GM18499 (cell line): ENCODE results near the gene CTNND2.
"Not testable (repeated sequence)": the region's sequence is repeated elsewhere in the genome, so short reads cannot be mapped to it uniquely, and the experiment has no call there.

Source experiments
- ATAC-seq: cut with Tn5 transposase; IDR thresholded peaks from one replicate; pipeline ENCODE4 v1.9.1; 2021; ENCODE audit warnings: moderate number of reproducible peaks; ENCODE audit not compliant: insufficient read depth, unreplicated experiment

The CTNND2 gene

DNA sequence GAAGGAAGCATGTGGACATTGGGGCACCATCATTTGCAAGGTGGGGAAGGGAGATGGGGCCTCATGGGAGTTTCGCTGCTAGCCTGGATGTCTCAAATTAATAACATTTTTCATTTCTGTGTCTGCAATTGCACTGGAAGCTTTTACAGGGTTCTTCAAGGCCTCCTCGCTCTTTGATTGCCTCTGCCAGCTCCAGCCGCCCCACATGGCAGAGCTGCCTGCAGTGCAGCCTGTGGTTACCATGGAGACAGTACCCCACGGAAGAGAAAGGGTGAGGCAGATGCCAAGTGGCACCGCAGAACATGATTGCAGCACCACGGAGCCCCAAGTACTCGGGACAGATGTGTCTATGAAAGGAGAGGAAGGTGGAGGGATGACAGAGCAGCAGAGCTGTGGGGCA, 25.4 kb downstream of the CTNND2 start:
- no peak for ATAC-seq

DNA sequence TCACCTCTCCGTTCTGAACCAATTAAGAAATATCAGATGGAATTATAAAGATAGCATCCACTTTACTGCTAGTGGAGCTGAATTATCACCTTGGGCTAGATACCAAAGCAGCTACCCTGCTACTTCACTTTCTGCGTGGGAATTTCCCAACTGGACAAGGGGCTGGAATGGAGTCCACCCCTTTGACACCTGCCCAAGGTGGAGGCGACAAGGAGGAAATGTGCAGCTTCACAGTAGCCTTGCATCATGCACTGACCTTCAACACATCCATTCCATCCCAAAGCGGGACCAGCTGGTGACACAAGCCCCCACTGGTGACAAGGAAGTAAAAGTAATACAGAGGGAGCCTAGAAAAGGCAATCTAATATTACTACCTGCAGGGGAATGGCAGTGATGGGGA, 30.7 kb downstream of the CTNND2 start:
- ATAC-seq: no peak

DNA sequence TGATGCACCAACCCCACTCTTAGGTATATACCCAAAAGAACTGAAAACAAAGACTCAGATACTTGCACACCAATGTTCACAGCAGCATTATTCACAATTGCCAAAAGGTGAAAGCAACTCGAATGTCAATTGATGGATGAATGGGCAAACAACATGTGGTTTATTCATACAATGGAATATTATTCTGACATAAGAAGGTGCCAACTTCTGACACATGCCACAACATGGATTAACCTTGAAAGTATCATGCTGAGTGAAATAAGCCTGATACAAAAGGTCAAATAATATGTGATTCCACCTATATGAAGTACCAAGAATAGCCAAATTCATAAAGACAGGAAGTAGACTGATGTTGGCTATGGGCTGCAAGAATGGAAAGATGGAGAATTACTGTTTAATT, 35.0 kb downstream of the CTNND2 start:
- ATAC-seq: no peak

DNA sequence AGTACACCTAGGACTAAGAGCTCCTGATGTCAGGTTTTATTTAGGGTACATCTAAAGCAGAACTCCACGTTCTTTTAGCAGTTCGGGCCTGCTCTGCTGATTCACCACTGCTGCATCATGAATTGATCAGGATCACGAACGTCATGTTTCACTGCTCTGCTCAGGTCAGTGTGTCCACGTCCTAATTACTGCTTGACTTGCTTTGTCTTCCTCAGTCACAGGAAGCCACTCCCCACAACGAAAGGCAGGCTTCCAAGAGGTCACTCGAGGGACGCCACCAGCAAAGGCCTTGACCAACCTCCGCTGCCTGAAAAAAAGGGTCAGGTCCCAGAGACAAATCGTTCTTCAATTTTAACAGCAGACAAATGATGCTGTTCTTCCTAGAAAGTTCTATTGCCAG, 40.3 kb downstream of the CTNND2 start:
- no peak for ATAC-seq

DNA sequence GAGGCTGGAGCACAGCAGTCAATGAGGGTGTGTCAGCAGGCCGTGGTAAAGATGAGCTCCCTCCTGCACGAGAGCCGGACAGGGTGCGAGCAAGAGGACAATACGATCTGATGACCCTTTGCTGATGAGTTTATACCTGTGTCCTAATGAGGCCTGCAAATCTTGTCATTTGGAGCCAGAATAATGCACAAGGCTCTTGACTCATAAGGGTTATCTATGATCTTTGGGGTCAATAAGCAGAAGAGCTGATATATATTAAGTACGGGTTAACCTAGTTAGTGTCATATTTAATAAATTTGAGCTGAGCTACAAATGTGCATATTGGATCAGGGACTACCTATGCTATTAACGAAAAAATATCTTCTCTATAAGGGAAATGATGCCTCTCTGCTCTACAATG, 46.9 kb downstream of the CTNND2 start:
- ATAC-seq: no peak

DNA sequence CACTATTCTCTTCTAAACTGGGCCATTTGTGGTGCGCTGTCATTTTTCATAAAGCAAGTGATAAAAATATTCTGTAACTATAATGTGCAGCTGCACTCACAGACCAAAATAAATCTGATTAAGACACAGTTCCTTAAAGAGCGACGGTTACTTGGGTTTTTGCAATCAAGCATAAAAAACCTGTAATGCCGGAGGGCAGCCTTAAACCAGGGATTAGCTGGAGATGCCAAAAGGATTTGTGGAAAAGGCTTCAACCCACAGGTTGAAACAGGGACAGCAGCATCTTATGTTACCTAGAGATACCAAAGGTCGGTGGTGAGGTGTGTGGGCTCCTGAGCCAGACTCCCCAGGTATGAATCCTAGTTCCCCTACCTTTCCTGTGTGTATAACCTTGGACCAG, 49.3 kb downstream of the CTNND2 start:
- ATAC-seq: no peak

DNA sequence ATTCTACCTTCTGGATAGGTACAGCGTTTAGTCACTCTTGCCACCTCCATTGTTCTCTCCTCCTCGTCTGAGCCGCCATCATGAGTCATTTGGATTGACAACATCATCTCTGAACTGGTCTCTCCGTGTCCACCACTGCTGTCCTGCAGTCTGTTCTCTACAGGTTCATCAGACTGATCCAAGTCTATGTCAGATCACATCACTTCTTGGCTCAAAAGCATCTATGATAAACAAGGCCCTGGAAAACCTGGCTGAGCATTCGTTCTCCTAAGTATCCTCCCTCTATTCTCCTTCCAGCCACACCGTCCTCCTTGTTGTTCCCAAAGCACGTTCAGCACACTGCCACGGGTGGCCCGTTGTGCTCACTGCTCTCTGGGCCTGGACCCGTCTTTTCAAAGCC, 50.5 kb downstream of the CTNND2 start:
- ATAC-seq: no peak

DNA sequence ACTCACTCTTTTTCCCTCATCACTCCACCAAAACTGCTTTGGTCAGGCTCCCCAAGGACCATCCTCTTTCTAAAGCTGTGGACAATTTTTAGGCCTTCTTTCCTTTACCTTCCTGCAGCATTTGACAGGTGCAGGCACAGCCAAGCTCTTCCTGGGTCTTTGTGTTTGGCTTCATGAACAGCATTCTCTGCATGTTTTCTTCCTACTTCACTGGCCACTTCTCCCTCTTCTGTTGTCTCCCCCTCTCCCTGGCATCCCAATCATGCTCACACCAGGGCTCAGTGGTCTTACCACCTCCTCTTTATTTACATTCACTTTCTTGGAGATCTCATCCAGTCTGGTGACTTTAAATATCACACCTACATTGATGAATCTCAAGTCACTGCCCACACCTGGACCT, 51.1 kb downstream of the CTNND2 start:
- ATAC-seq: no peak

DNA sequence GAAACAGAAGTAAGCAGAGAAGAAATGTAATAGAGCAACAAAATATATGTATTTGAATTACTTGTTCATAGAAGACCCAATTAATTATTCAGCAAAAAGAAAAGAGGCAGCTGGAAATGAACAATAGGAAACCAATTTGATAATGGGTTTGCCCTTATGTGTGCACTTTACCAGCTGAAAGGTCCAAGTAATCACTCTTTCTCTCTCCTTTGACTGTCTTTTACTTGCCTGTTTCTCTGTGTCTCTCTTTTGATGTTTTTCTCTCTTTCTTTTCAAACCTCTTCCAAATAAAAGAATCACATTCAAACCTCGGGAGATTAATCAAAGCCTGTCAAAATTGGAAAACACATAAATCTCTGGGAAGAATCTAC, 51.5 kb downstream of the CTNND2 start:
- ATAC-seq: no peak

DNA sequence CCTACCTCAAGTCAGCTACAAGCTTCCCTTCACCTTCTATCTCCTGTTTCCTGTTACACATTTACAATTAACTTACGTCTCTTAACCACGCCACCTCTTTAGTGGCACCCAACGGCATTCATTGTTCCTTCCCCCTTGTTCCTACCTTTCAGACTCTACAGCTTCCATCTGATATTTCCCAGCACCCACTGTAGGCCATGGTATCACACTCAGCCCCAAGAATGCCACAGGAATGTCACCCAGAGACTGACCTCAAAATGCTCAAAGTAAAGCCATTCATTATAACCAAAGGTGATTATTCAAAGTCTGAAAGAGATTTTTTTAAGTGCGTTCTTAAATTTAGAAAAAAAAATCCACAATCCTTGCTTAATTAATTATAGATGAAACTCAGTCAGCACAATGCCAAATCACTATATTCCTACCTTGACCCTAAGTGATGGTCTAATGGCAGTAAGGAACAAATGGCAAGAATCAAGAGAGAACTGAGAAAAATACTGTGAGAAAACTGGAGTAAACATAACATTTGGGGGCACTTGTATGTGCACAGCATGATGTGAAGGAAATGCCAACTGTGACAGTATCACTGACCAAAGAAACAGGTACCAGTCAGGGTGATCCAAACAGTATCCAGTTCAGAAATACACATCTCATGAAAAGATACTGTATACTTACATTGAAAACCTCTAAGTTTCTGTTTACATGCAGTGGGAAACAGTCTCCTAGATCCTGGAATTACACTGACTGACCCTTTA, 52.1 kb downstream of the CTNND2 start:
- no peak for ATAC-seq

DNA sequence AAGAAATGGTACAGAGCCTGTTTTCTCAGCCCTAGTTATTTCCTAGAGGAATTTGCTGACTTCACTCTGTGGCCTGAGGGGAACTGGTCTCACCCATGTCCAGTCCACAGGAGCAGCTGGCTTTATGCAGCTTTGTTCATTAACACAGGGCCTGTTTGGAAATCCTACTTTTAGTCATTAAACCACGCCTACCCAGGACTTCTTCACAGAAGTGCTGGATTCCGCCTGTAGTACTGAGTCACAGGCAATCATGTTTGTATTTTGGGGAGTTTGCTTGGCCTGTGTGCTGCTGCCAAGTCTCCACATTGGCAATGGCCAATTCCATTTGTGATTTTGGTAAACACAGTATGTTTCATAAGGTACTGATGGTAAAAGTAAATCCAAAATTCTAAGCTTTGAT, 52.8 kb downstream of the CTNND2 start:
- ATAC-seq: no peak

DNA sequence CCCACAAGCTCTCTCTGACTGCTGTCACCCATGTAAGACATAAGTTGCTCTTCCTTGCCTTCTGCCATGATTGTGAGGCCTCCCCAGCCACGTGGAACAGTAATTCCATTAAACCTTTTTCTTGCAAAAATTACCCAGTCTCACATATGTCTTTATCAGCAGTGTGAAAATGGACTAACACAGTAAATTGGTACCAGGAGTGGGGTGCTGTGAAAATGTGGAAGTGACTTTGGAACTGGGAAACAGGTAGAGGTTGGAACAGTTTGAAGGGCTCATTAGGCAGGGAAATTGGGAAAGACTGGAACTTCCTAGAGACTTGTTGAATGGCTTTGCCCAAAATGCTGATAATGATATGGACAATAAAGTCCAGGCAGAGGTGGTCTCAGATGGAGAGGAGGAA, 75.7 kb downstream of the CTNND2 start:
- not testable (repeated sequence) for ATAC-seq

DNA sequence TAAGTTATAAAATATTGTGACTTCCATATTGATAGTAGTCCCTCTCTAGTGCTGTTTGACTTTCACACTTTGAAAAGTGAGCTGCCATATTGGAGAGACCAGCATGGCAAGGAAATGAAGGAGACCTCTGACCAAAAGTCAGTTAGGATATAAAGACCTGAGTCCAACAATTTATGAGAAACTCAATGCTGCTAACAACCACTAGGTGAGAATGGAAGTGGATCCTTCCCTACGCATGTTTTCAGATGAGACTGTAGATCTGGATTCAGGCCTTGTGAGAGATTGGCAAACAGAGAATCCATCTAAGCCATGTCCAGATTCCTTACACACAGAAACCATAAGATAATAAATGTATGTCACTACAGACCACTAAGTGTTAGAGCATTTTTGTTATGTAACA, 81.6 kb downstream of the CTNND2 start:
- ATAC-seq: no peak

DNA sequence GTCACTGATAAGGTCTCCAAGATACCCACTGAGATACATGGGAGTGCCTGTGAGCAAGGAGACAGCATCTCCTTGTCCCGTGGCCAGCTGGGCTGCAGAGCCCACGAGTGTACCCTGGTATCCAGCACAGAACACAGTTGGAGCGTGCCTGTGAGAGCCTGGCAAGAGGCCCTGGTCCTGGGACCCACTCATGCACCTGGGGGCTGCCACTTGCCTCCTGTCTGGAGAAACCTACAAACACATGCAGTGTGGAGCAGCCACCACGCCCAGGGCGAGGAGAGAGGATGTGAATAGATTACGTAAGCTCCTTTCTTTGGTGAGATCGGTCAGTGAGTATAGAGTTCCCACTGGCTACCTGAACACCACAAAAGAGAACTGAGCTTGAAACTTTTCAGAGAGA, 88.3 kb downstream of the CTNND2 start:
- ATAC-seq: no peak

DNA sequence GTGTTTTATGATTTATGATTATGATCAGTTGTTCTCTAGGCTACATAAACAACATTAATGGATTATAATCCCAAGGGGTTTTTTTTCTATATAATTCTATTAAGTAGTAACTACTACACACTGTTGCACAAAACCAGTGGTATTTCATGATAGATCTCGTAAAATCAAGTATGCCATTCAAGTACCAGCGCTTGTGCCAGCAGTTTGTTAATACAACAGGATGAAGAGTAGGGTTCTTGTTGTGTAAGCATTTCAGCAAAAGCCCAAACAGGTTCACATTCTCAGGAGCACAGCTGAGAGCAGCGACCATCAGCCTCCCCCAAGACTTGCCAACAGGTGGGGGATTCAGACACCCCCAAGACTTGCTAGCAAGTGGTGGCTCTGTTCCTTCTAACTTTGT, 88.8 kb downstream of the CTNND2 start:
- ATAC-seq: no peak

DNA sequence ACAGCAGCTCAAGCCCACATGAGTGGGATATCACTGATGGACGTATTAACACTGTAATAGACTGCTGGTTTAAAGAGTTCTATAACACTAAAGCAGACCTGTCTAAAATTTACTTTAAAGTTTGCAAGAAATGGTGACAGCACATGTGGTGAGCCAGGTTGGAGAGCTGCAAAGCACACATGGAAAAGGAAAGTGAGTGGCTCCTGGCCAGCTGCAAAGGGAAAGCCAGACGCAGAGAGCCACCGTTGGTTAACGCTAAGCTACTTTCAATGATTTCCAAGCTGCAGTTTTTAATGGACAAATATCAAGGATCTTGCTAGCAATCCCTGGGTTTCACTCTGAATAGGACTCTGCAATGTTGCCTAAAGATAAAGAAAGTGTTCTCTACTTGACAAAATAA, 89.9 kb downstream of the CTNND2 start:
- ATAC-seq: no peak

DNA sequence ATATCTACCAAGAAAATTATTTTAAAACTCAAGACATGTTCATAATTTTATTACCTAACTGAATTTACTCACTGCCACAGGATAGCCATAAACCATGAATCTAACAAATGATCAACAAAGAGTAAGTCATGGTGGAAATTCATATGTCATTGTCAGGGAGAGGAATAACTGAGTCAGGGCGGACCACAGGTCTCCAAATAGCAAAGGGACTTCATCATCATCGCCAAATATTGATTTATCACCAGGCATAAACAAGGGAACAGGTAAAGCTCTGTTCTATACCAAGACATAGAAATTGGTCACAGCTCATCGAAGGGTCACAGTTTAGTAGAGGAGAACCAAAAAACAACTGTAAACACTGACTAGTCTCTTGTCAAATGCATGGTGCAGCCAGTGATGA, 94.8 kb downstream of the CTNND2 start:
- no peak for ATAC-seq

DNA sequence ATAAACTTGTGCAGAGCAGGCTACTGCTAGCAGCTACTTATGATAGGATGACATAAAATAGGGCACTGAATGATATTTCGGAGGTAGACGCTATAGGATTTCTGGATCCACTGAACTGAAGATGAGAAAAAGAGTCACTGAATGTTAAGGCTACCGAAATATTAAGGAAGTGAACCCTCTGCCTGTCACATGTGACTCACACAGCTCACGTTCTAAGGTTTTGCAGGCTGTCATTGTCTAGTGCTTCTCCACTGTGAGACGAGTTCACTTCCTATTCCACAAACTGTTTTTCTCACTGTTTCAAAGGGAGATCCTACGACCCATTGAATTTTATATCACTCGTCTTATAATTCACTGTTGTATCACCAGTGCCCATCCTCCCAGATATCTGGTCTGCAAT, 100.8 kb downstream of the CTNND2 start:
- no peak for ATAC-seq

DNA sequence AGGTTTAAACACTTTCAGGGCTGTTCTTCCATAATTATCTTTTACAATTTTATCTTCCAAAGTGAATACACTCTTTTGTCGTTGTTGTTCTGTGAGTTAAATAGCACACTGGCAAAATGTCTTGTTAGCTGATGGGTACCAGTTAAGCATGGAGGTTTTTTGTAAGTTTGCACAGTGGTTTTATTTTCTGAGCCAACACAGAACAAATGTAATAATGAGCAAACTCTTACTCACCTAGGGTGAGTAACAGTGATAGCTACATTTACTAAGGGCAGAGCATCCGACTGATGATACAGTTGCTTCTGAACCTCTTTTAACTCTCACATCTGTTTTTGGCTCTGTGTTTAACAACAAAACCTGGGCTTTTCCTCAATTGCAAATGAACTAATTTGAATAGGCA, 103.2 kb downstream of the CTNND2 start:
- no peak for ATAC-seq

DNA sequence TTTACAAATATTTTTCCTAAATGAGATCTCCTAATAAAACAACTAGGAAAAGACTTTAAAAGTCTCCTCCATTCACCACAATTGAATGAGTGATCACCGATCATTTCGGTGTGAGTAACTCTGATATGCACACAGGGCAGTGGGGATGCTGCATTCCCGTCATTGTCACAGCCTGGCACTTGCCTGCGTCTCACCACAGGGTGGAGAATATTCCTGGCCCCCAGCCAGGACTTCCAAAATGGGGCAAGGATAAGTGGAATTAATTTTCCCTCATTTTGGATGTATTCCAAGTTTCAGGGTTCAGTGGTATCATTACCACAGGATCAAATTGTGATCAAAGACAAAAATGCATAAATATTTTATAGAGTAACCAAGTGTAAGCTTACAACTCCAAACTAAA, 107.1 kb downstream of the CTNND2 start:
- no peak for ATAC-seq

DNA sequence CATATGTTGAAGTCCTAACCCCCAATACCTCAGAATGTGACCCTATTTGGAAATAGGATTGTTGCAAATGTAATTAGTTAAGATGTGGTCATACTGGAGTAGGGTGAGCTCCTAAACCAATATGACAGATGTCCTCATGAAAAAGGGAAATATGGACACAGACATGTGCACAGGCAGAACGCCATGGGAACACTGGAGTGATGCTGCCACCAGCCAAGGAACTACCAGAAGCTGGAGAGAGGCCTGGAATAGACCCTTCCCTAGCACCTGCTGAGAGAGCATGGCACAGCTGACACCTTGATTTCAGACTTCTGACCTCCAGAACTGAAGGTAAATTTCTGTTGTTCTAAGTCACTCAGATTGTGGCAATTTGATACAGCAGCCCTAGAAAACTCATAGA, 110.8 kb downstream of the CTNND2 start:
- no peak for ATAC-seq

DNA sequence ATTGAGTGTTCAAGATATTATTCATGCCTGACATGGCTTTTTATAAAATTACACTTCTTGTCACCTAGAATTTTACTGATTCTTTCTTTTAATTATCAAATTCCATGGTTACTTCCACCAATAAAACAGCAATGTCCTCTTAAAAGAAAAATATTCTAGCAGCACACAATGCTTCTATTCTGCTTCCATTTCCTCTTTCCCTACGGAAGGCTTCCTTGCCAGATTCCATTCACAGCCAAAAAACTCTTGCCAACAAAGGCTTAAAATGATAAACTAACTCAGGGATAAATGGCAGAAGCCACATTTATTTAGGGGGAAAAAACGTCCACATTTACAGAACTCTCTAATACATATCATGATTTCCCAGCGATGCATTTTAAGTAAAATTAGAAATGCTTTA, 111.6 kb downstream of the CTNND2 start:
- no peak for ATAC-seq

DNA sequence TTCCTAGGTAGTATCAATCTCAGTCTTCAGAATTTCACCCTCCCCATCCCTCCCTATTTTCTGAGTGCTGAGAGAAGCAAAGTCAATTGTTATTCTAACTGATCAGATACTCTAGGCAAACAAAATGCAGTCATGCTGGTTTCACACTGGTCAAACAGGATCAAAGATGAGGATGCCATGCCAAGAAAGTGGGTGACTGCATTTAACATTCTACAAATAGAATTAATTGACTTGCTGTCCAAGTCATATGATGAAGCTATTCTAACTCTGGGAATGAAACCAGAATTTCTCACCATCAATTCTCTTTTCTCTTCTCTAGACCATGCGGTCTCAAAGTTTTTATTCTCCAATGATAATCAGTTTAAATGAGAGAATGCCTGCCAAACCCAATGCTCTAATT, 112.5 kb downstream of the CTNND2 start:
- no peak for ATAC-seq
